Testis (tissue), 3 donors: Measurements from ENCODE around the gene ARMC3. TPM values are rescaled to one million over a fixed set of nuclear protein-coding genes. Genes with fewer than 3 reads are reported as not detected.

Experiments used
- DNase-seq: peaks from one replicate; pipeline ENCODE4 v3.0.0-alpha.2; 2019
- H3K27ac ChIP-seq, 2 donors: fragments of 200-600 bp; sonication (generic); one replicate each; pipeline ENCODE4 v1.5.1; 2019
- H3K27me3 ChIP-seq: fragments of 200-600 bp; sonication (generic); one replicate; pipeline ENCODE4 v1.5.1; 2019
- H3K36me3 ChIP-seq: fragments of 200-600 bp; sonication (generic); one replicate; pipeline ENCODE4 v1.5.1; 2017; ENCODE audit warnings: low read depth; ENCODE audit errors: missing control alignments
- H3K4me1 ChIP-seq: fragments of 200-600 bp; sonication (generic); one replicate; pipeline ENCODE4 v1.5.1; 2019
- H3K4me3 ChIP-seq, 2 donors: fragments of 200-600 bp; sonication (generic); one replicate each; pipeline ENCODE4 v1.5.1; 2017 to 2019
- H3K9me3 ChIP-seq: fragments of 200-600 bp; sonication (generic); one replicate; pipeline ENCODE4 v1.5.1; 2017
- POLR2A ChIP-seq: fragments of 450-650 bp; IDR thresholded peaks from one replicate; pipeline ENCODE4 v1.6.1; 2017; ENCODE audit warnings: antibody characterized with exemption, mild to moderate bottlenecking, moderate library complexity
- WGBS, 2 donors: methylation state at CpG; one replicate each; pipeline ENCODE4 v1.1.5; 2018; 5-methylcytosine and 5-hydroxymethylcytosine counted together
- intact Hi-C: fragments of 100-400 bp; cut with DNase I; formaldehyde crosslinking; loops from one replicate; pipeline ENCODE4 v1.15.1; 2023; ENCODE audit warnings: low total_unique reads
- polyA plus RNA-seq: library from polyadenylated mRNA; stranded (reverse); fragments of 350-450 nt; fragmentation: Illumina TruSeq; extraction: RNeasy Lipid Tissue Mini Kit (QIAGEN cat#74804); gene quantifications from one replicate; pipeline ENCODE4 v1.2.3, GENCODE V29; 2014; ENCODE audit warnings: low read depth, low replicate concordance; ENCODE audit not compliant: insufficient read depth
- small RNA-seq, 2 donors: library from RNA; depleted of rRNA; stranded (forward); fragments of <200 nt; gene quantifications; one replicate each; pipeline ENCODE3, GENCODE V24; 2016
- total RNA-seq, 2 donors: library from RNA; depleted of rRNA; stranded (reverse); fragments of >200 nt; gene quantifications; one replicate each; pipeline ENCODE4 v1.2.3, GENCODE V29; 2016
- TF ChIP-seq, protein P1 (sequence below), 3 experiments: fragments of 450-650 bp in 2 of 3; fragments of 200-600 bp in 1 of 3; sonication (generic) in 1 of 3; IDR thresholded peaks; one replicate each; pipeline ENCODE4 v1.5.1; 2016 to 2019; ENCODE audit warnings: antibody characterized with exemption in 3 of 3, mild to moderate bottlenecking in 2 of 3, moderate library complexity in 1 of 3

ARMC3 gene
- total and polyA plus RNA-seq, 3 donors from 2014 or later, result 20.3 to 63.9 (median 39.2) TPM

GRCh38 chr10:23081221-23081750, 153.4 kb downstream of the ARMC3 start:
- intact Hi-C loops, result no loop called here
- WGBS, 2 donors, result 18 to 32% methylated on average over 7 of the region's 7 CpGs
- Histone ChIP-seq H3K27me3 (no peaks in the 10 kb centered on the region), H3K27ac (no peak overlapping the region), H3K4me1 (no peaks in the 10 kb centered on the region), H3K36me3 (no peaks in the 10 kb centered on the region), H3K9me3 (no peaks in the 10 kb centered on the region), H3K4me3 (no peak overlapping the region)
- TF ChIP-seq POLR2A, result no peak
- TF ChIP-seq, protein P1, sequence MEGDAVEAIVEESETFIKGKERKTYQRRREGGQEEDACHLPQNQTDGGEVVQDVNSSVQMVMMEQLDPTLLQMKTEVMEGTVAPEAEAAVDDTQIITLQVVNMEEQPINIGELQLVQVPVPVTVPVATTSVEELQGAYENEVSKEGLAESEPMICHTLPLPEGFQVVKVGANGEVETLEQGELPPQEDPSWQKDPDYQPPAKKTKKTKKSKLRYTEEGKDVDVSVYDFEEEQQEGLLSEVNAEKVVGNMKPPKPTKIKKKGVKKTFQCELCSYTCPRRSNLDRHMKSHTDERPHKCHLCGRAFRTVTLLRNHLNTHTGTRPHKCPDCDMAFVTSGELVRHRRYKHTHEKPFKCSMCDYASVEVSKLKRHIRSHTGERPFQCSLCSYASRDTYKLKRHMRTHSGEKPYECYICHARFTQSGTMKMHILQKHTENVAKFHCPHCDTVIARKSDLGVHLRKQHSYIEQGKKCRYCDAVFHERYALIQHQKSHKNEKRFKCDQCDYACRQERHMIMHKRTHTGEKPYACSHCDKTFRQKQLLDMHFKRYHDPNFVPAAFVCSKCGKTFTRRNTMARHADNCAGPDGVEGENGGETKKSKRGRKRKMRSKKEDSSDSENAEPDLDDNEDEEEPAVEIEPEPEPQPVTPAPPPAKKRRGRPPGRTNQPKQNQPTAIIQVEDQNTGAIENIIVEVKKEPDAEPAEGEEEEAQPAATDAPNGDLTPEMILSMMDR (IDR thresholded peaks at IDR 0.05), result no peak
- no peak for DNase-seq

DNA sequence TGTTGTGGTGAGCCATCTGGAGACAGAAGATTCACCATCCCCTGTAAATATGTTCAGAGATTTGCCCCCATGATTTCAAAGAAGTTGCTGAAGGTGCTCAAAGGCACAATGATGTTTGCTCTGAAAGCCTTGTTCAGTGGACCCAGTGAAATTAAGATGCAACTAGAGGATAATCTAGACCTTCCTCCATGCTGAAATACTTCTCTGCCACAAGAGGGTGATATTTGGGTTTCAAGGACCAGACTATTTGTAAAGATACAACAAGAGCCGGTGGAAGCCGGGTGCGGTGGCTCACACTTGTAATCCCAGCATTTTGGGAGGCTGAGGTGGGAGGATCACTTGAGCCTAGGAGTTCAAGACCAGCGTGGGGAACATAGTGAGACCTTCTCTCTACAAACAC, 154.0 kb downstream of the ARMC3 start:
- Histone ChIP-seq H3K27me3 (no peaks in the 10 kb centered on the region), H3K27ac (no peak overlapping the region), H3K9me3 (no peaks in the 10 kb centered on the region), H3K36me3 (no peaks in the 10 kb centered on the region), H3K4me3 (no peak overlapping the region), H3K4me1 (no peaks in the 10 kb centered on the region)
- WGBS, 2 donors, result 91 to 95% methylated on average over 4 of the region's 4 CpGs
- no peak for DNase-seq
- intact Hi-C loops, result no loop called here
- TF ChIP-seq, protein P1 (IDR thresholded peaks at IDR 0.05), result peak in 1 of 3 experiments; percentile 13
- TF ChIP-seq POLR2A, result no peak

Small RNAs within 50 kb of the gene (small RNA-seq; reads per million reads assigned to genes)
- gene RNA5SP304, result 0 to 0.28 reads per million in 2 donors

Other genes starting within 250 kb of the ARMC3 start
- gene PIP4K2A, start 213.5 kb upstream of the ARMC3 start, total RNA-seq, result 10 to 100 TPM; 12.6 to 15.8 TPM
- gene PIP4K2A, start 213.5 kb upstream of the ARMC3 start, polyA plus RNA-seq, result 26.0 TPM
- 10 to 100 TPM; 15.7 to 16.0 TPM for gene MSRB2, start 167.5 kb downstream of the ARMC3 start, total RNA-seq
- gene MSRB2, start 167.5 kb downstream of the ARMC3 start, polyA plus RNA-seq, result 14.2 TPM